ENCODE results near the gene CCDC47.

CCDC47 gene

DNA sequence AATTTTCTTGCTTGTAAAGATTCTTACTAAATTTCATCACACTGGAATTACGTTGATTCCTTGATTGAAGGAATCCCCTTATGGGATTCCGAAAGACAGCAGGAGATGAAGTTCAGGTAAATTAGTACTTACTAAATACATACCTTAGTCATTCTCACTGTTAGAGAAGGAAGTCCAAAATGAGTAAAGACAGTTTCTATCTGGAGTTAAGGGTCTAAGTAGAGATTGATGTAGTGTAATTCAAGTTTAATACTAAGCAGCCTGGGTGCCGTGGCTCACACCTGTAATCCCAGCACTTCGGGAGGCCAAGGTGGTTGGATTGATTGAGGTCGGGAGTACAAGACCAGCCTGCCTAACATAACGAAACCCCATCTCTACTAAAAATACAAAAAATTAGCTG is 10.1 kb upstream of the CCDC47 start:
- no peak overlapping the region for H3K4me3 ChIP-seq (ENCODE audit: low read length)
- TF ChIP-seq, protein P1, sequence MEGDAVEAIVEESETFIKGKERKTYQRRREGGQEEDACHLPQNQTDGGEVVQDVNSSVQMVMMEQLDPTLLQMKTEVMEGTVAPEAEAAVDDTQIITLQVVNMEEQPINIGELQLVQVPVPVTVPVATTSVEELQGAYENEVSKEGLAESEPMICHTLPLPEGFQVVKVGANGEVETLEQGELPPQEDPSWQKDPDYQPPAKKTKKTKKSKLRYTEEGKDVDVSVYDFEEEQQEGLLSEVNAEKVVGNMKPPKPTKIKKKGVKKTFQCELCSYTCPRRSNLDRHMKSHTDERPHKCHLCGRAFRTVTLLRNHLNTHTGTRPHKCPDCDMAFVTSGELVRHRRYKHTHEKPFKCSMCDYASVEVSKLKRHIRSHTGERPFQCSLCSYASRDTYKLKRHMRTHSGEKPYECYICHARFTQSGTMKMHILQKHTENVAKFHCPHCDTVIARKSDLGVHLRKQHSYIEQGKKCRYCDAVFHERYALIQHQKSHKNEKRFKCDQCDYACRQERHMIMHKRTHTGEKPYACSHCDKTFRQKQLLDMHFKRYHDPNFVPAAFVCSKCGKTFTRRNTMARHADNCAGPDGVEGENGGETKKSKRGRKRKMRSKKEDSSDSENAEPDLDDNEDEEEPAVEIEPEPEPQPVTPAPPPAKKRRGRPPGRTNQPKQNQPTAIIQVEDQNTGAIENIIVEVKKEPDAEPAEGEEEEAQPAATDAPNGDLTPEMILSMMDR (IDR thresholded peaks at IDR 0.05; ENCODE audit: insufficient read depth, low read depth, low read length, missing control alignments) = no peak
- DNase-seq (ENCODE audit: low read depth) = no peak

DNA sequence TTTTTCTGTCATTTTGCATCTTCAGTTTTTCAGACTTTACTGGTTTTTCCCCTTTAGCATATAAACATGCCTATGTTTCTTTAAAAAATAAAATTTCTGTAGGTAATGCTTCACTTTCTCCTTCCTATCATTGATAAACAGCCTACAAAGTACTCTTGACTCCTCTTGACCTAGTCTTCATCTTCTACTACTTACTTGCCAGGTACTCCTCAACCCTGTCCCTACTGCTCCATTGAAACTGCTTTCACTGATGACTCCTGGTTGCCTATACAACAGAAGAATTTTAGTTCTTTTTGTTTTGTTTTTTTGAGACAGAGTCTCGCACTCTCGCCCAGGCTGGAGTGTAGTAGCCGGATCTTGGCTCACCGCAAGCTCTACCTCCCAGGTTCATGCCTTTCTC is 7.5 kb upstream of the CCDC47 start:
- no peak overlapping the region for H3K4me3 ChIP-seq (ENCODE audit: low read length)
- TF ChIP-seq, protein P1 (IDR thresholded peaks at IDR 0.05; ENCODE audit: insufficient read depth, low read depth, low read length, missing control alignments) = no peak
- DNase-seq (ENCODE audit: low read depth) = no peak

DNA sequence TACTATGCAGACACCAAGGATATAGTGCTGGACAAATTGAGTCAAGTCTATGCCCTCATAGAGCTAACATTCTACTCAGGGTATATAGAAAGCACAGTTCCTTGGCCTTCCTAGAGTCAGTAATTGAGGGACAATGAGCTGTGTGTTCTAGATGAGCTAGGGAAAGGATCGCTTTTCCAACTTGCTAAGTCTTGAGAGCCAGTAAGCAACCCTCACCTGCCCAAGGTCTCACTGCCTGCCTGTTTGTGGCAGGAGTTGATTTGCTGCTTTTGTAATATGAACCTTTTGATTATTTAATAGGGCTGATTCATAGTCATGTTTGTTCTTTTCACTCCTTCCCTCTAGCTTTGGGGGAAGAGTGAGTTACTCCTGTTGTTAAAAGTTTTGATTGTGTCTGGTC is 7.1 kb upstream of the CCDC47 start:
- H3K4me3 ChIP-seq (ENCODE audit: low read length) = no peak overlapping the region
- peak; percentile 84 for DNase-seq (ENCODE audit: low read depth)
- TF ChIP-seq, protein P1 (IDR thresholded peaks at IDR 0.05; ENCODE audit: insufficient read depth, low read depth, low read length, missing control alignments) = no peak

DNA sequence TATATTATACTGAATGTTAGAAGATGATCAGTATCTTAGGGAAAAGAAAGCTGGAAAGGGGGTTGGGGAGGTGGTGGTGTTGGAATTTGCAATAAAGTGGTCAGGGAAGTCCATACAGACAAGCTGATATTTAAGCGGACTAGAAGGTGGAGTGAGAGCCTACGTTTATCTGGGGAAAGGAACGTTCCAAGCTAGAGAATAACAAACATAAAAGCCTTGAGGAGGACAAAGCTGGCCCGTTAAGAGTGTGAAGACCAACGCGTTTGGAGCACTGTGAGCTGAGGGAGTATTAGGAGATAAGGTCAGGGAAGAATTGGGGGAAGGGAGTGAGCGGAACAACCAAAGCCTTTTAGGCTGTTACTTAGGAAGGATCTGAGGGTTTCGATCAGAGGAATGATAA is 2.0 kb upstream of the CCDC47 start:
- peak overlapping the region; percentile 91 for H3K4me3 ChIP-seq (ENCODE audit: low read length)
- DNase-seq (ENCODE audit: low read depth) = peak; percentile 3
- TF ChIP-seq, protein P1 (IDR thresholded peaks at IDR 0.05; ENCODE audit: insufficient read depth, low read depth, low read length, missing control alignments) = no peak

DNA sequence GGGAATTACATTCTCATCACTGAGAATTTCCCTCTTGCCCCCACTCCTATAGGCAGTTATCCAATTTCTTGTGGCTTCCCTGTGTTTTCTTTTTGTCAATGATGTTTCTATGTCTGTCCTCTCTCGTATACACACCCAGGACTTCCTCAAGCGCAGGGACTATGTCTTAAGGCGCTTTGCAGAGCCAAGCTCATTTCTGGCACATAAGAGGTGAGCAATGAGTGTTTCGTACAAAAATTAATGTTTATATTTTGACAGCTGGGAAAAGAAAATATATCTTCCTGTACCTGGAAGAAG is 1.5 kb upstream of the CCDC47 start:
- TF ChIP-seq, protein P1 (IDR thresholded peaks at IDR 0.05; ENCODE audit: insufficient read depth, low read depth, low read length, missing control alignments) = no peak
- peak; percentile 34 for DNase-seq (ENCODE audit: low read depth)

DNA sequence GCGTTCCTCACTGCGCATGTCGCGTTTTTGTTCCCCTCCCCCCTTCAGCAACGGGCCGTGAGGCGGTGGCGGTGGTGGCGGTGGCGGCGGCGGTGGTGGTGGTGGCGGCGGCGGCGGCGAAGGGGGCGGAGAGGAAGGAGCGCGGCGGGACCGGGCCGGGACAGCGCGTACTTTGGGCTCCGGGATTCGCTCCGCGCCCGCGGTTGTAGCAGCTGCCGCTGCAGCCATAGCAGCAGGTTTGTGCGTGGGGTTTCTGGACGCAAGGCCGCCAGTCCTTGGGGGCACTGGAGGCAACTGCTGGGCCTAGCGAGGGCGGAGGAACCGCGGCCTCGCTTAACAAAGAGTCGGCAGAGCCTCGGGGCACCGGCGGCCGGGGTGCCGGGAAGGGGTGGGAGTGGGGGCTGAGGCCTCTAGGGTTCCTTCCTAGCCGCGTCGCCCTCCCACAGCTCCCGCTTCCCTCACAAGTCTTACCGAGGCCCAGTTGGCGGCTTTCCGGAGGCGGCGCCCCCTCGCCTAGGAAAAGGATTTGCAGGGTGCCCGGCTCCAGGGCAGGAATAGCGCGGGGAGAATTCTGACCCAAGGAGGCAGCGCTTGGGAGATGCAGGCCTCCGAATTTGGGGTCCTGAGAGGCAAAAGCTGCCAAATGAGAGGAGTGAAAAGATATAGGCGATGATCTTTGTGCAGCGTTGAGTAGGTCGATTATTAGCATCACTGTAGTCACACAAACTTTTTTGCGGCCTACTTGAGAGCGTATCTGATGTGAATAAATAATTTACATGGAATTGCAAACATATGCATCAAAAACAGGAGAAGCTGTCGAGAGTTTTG is 958 bp upstream of the CCDC47 start, which contains the start of gene DDX42:
TSS of gene DDX42 (plus strand) at position 30 of the 828 bp plus-strand sequence. CDS start 12,880 bp downstream, outside the sequence.
- DNase-seq (ENCODE audit: low read depth) = peak; percentile 58
- TF ChIP-seq, protein P1 (IDR thresholded peaks at IDR 0.05; ENCODE audit: insufficient read depth, low read depth, low read length, missing control alignments) = peak; percentile 17
- peak within 1 kb of the TSS; percentile 91 for H3K4me3 ChIP-seq (ENCODE audit: low read length)

More for the DNA sequence above, 1.5 kb upstream of the CCDC47 start:
- H3K4me3 ChIP-seq (ENCODE audit: low read length) = peak overlapping the region; percentile 91

DNA sequence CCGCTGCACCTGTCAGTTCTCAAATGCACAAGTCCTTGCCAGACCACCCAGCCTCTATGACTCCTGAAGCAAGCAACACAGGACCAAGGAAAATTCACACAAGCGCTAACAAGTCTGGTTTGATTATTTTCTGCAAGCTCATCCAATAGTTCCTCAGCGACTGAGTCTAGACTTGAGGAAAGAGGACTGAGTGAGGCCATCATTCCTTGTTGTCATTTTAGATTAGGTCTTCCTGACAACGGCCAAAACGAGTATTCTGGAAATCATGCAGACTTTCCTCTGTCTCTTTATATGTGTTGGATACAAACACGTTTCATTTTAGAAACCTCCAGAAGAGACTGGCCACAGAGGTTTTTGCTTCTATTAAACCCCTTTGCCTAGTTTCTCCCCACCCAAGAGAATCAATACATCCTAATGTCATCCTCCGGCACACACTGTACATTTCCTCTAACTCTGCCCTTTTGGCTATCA is 561 bp downstream of the CCDC47 start:
- TF ChIP-seq, protein P1 (IDR thresholded peaks at IDR 0.05; ENCODE audit: insufficient read depth, low read depth, low read length, missing control alignments) = no peak
- DNase-seq (ENCODE audit: low read depth) = peak; percentile 57
- H3K4me3 ChIP-seq (ENCODE audit: low read length) = peak overlapping the region; percentile 91

Measured in epithelial cell of esophagus (primary cell).